T47D (cell line): Measurements from ENCODE around the gene EIF3J.

ENCODE experiments used
- DNase-seq, 2 experiments: peaks; one replicate each; pipeline versions ENCODE4 v3.0.0 to v3.0.0-alpha.2; 2011 to 2012; ENCODE audit warnings: low read depth in 1 of 2, low spot score in 1 of 2
- JUND ChIP-seq: IDR thresholded peaks from 2 replicates; pipeline ENCODE4 v1.6.1; 2012; ENCODE audit warnings: low read depth
- in situ Hi-C: cut with HindIII; loops from 2 replicates; pipeline ENCODE4 v1.10.0; 2016; ENCODE audit warnings: low sequenced_read_pairs, low pct_unique_long_range_greater_than_20kb

EIF3J gene

DNA sequence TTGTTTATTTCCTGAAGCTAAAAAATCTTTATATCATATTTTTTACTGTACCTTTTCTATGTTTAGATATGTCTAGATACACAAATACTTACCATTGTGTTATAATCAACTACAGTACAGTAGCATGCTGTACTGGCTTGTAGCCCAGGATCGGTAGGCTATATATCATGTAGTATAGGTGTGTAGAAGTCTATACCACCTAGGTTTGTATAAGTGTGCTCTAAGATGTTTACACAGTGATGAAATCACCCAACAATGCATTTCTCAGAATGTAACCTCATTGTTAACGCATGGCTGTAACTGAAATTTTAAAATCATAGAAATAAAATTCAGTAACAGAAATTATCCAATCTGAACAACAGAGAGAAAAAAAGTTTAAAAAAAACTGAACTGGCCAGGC is 43.2 kb downstream of the EIF3J start:
- DNase-seq: no peak
- TF ChIP-seq JUND: no peak
- in situ Hi-C loops: no loop called here

DNA sequence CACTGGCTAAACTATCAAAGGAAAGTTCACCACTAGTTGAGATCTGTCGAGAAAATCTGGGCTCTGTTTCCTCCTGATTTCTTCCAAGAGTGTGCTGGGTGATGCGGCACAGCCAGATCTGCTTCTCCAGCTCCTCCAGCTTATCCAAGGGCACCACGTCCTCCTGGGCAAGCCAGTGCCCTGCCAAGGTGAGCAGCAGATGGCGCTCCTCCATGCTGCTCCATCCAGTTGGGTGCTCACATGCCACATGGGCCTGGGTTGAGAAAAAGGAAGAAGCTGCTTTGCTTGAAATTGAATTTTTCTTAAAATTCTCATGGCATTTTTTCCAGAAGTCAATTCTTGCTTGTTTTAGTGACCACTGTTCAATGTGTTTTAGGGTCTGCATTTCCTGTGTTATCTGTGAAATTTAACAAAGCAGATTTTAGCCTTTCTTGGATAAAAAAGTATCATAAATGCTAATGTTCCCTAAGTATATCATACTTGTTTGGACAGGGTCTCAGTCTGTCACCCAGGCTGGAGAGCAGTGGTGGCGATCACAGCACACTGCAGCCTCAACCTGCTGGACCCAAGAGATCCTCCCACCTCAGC is 47.3 kb downstream of the EIF3J start:
- DNase-seq: peak; percentile 18 to 69
- in situ Hi-C loops: no loop called here
- TF ChIP-seq JUND: no peak

GRCh38 chr15:44585633-44586032 is 48.7 kb downstream of the EIF3J start:
- in situ Hi-C loops: no loop called here
- no peak for DNase-seq
- TF ChIP-seq JUND: no peak

- no peak for TF ChIP-seq JUND
- in situ Hi-C loops: no loop called here
- no peak for DNase-seq
Measured at GRCh38 chr15:44588541-44588940, 51.6 kb downstream of the EIF3J start.

- TF ChIP-seq JUND: no peak
- in situ Hi-C loops: no loop called here
- DNase-seq: peak in 1 of 2 experiments; percentile 83
Measured at GRCh38 chr15:44591326-44591725, 54.4 kb downstream of the EIF3J start.

DNA sequence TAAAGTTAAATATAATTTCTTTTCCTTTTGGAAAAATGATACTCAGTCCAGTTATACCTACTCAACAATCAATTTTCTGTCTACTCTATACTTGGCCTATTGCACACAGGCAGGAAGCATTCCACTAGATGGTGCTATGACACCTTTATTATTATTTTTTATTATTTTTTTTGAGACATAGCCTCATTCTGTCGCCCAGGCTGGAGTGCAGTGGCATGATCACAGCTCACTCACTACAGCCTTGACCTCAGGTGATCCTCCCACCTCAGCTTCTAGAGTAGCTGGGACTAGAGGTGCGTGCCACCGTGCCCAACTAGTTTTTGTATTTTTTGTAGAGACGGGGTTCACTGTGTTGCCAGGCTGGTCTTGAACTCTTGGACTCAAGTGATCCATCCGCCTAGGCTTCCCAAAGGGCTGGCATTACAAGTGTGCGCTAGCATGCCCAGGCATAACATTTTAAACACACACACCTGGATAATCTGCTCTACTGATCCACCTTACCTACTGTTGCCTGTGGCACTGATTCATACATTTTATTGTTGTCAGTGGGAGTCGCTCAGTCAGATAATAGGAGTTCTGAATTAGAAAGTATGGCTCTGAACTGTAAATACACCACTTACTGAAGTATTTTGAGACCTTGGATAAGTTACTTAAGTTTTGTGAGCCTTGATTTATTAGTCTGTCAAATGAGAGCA is 56.2 kb downstream of the EIF3J start:
- peak in 1 of 2 experiments; percentile 17 for DNase-seq
- TF ChIP-seq JUND: no peak
- in situ Hi-C loops: no loop called here

- in situ Hi-C loops: no loop called here
- no peak for DNase-seq
- no peak for TF ChIP-seq JUND
Measured at GRCh38 chr15:44595246-44595645, 58.3 kb downstream of the EIF3J start.

- in situ Hi-C loops: no loop called here
- DNase-seq: no peak
- no peak for TF ChIP-seq JUND
Measured at GRCh38 chr15:44595656-44596510, 58.9 kb downstream of the EIF3J start.

DNA sequence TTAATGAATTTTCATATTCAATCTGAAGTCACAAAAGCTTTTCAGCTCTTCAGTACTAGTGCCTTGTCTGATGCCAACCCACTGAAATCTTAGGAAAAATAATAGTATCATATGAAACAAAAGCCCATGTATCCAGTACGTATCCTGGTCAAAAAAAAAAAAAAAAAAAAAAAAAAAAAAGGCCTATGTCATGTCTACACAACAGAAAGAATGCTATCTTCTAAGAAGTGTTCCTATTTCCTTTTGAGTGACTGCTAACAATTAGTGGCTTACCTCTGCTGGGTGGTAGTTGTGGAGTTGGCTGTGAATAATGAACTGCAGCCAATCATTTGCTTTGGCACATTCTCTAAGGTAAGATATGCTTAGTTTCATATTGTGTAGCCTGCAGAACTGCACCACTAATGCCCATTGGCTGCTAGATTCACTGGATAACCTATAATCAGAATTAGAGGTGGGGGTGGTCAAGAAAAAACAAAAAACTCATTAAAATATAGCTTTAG is 59.6 kb downstream of the EIF3J start:
- no peak for DNase-seq
- in situ Hi-C loops: no loop called here
- TF ChIP-seq JUND: no peak

GRCh38 chr15:44598066-44598465 is 61.1 kb downstream of the EIF3J start:
- in situ Hi-C loops: no loop called here
- no peak for DNase-seq
- no peak for TF ChIP-seq JUND

DNA sequence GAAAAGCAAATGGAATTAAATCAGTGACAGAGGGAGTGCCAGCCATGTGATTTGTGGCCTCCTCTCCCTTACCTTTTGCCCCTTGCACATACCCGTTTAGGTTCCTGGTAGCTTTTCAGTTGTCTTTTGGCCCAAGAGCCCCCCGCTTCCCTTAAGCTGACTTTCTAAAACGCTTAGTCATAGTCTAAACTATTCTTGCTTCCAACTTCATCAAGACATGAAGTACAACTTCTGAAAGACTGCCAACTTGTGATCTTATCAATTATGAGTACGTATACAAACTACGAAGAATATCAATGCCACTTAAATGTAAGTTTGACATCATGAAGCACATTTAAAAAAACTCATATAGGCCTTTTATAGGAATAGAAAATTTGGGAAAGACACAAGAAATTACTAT is 61.9 kb downstream of the EIF3J start:
- in situ Hi-C loops: no loop called here
- no peak for TF ChIP-seq JUND
- peak in 1 of 2 experiments; percentile 4 for DNase-seq

- in situ Hi-C loops: no loop called here
- no peak for TF ChIP-seq JUND
- DNase-seq: no peak
Measured at GRCh38 chr15:44603126-44603525, 66.2 kb downstream of the EIF3J start.

DNA sequence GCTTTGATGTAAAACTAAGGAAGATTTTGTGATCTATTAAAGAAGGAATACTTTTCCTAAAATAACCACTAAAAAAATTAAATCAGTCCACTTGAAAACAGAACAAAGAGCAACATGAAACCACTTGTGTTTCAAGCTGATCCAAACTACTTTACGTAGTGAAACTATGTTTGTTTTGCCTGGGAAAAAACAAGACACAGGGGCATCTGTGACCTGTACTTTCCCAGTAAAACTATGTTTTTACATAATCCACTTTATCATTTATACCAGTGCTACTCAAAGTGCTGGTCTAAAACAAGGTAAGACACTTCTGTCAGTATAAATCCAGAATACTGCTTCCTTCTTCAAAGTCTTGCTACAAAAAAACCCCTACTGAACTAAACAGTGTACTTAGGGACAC is 69.8 kb downstream of the EIF3J start:
- in situ Hi-C loops: no loop called here
- TF ChIP-seq JUND: no peak

More for the DNA sequence above, 69.8 kb downstream of the EIF3J start:
- DNase-seq: no peak
